GM12865 (cell line): ENCODE data around the gene CHI3L1.

Experiments used
- DNase-seq: peaks from one replicate; pipeline ENCODE4 v3.0.0; 2010; ENCODE audit warnings: low read depth
- H3K4me3 ChIP-seq: 2 replicates; pipeline ENCODE4 v1.5.1; 2011; ENCODE audit warnings: mild to moderate bottlenecking, low read depth, low read length, control low read depth
- TF ChIP-seq, protein P1 (sequence below): IDR thresholded peaks from 2 replicates; pipeline ENCODE4 v1.5.1; 2011; ENCODE audit warnings: low read length, control low read depth, low read depth, inconsistent platforms; ENCODE audit not compliant: insufficient read depth; ENCODE audit errors: missing control alignments

Gene CHI3L1

DNA sequence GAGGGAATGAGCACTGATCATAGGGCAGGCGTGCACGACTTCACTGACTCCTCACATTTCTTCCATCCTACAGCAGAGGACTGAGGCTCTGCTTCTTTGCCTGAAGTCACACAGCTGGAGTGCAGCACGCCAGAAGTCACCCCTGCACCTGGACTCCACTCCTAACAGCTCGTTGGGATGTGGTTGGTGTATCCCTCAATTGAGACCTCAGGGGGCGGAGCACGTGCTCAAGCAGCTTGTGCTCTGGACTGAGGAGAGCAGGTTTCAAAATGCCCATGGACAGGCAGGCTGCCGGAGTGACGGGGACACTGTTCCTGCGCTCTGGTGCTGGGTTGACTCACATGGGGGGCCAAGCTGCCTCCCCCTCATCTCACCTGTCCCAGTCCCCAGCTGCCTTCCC, 29.1 kb upstream of the CHI3L1 start:
- TF ChIP-seq, protein P1, sequence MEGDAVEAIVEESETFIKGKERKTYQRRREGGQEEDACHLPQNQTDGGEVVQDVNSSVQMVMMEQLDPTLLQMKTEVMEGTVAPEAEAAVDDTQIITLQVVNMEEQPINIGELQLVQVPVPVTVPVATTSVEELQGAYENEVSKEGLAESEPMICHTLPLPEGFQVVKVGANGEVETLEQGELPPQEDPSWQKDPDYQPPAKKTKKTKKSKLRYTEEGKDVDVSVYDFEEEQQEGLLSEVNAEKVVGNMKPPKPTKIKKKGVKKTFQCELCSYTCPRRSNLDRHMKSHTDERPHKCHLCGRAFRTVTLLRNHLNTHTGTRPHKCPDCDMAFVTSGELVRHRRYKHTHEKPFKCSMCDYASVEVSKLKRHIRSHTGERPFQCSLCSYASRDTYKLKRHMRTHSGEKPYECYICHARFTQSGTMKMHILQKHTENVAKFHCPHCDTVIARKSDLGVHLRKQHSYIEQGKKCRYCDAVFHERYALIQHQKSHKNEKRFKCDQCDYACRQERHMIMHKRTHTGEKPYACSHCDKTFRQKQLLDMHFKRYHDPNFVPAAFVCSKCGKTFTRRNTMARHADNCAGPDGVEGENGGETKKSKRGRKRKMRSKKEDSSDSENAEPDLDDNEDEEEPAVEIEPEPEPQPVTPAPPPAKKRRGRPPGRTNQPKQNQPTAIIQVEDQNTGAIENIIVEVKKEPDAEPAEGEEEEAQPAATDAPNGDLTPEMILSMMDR = no peak
- H3K4me3 ChIP-seq = no peak overlapping the region
- DNase-seq = no peak

DNA sequence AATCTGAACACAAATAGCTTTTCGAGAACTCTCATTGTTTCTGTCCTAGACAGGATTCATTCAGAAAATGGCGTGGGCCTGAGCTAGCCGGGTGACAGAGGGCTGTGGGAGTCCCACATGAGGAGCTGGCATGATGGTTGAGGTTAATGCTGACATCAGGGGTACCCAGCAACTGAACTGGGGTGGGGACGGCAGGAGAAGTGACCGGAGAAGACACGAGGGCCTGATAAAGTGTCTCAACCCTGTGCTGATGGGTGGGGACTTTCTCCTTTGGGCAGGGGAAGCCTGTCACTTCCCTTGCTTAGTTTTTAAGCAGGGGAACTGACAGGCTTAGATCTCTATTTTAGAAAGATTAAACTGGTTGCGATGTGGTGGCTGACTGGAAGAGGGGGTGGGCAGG, 28.4 kb upstream of the CHI3L1 start:
- no peak overlapping the region for H3K4me3 ChIP-seq
- TF ChIP-seq, protein P1 = no peak
- no peak for DNase-seq

DNA sequence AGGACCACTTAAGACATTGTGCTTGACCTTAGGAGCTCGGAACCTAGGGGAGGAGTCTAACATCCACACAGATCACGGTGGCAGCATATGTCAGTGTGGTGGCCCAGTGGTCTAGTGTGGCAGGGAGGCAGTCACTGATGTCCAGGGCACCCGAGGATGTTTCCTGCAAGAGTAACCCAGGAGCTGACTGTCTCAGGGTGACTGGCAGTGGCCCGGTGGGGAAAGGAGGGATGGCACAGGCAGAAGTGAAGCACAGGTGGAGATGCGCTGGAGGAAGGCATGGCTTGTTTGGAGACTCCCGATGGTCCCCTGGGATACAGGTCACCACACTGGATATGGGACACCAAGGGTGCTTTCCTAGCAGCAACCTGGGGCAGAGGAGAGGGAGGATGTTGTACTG, 26.6 kb upstream of the CHI3L1 start:
- no peak overlapping the region for H3K4me3 ChIP-seq
- TF ChIP-seq, protein P1 = no peak
- no peak for DNase-seq

DNA sequence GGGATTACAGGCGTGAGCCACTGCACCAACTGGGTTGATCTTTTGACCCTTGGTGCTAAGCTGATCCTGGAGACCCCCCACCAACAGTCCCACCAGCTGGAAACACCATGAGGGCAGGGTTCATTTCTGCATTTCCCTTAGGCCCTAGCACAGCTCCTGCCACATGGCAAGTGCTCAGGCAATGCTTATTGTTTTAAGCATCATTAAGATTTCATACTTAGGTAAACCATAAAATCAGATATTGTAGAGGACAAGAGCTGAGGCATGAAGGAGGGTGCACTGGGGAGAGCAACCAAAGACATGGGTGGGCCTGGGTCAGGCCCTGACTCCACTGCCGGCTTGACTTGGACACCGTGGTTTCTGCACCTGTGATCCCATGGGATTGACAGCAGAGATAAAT, 25.3 kb upstream of the CHI3L1 start:
- TF ChIP-seq, protein P1 = no peak
- DNase-seq = no peak
- no peak overlapping the region for H3K4me3 ChIP-seq

DNA sequence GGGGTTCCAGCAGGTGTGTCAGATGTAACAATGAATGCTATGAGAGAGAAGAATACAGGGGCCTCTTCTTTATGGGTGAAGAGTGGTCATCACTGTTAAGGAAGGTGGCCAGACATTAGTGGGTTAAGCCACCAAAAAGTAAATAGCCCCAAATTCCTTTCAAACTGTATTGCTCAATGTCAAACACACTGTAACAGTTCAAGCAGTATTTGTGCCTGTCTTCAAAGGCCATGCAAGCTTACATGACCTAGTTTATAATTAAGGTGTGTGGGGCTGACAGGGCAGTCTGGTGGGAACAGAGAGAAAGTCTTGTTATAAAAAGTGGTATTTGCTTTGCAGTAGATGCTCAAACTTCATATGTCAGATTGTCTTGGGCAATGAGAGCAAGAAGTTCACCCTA, 24.5 kb upstream of the CHI3L1 start:
- DNase-seq = no peak
- no peak overlapping the region for H3K4me3 ChIP-seq
- TF ChIP-seq, protein P1 = no peak

DNA sequence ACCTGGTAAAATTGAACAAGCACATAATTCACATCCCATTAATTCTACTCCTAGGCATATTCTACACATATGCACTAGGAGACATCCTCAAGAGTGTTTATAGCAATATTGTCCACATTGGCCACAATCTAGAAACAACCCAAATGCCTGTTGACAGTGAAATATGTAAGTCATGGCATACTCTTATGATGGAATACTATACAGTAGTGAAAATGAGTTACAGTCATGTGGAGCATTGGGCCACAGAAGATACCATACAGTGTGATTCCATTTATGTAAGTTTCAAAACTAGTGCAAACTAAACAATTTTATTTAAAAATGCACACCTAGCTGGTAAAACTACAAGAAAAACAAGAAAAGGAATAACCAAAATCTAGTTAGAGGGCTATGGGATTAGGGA, 23.8 kb upstream of the CHI3L1 start:
- H3K4me3 ChIP-seq = no peak overlapping the region
- TF ChIP-seq, protein P1 = no peak
- DNase-seq = no peak

DNA sequence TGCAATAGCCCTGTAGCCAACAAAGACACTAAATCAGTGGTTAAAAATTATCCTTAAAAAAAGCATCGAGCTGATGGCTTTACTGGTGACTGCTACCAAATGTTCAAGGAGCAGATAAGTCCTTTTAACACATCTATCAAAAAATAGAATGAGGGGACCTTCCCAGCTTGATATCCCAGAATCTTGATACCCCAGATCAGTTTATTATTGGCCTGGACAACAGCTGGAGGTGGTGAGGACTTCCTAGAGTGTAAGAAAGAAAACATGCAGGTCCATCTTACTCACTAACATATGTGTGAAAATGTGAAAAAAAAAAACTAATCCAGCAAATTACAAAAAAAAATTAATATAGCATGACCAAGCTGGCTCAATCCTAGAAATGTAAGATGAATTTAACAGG, 21.7 kb upstream of the CHI3L1 start:
- DNase-seq = no peak
- no peak overlapping the region for H3K4me3 ChIP-seq
- TF ChIP-seq, protein P1 = no peak
